AG09319 (cell line): ENCODE data around the gene UBTF.
A peak's percentile ranks its signal among the peaks of the same experiment; 100 is the strongest.

Source experiments
- DNase-seq: peaks from one replicate; pipeline ENCODE4 v3.0.0-alpha.2; 2010; ENCODE audit warnings: low read depth; ENCODE audit errors: extremely low read depth
- TF ChIP-seq, protein P1 (sequence below): IDR thresholded peaks from 2 replicates; pipeline ENCODE4 v1.5.1; 2011; ENCODE audit warnings: low read depth, mild to moderate bottlenecking, inconsistent platforms, low read length, moderate library complexity

UBTF gene

DNA sequence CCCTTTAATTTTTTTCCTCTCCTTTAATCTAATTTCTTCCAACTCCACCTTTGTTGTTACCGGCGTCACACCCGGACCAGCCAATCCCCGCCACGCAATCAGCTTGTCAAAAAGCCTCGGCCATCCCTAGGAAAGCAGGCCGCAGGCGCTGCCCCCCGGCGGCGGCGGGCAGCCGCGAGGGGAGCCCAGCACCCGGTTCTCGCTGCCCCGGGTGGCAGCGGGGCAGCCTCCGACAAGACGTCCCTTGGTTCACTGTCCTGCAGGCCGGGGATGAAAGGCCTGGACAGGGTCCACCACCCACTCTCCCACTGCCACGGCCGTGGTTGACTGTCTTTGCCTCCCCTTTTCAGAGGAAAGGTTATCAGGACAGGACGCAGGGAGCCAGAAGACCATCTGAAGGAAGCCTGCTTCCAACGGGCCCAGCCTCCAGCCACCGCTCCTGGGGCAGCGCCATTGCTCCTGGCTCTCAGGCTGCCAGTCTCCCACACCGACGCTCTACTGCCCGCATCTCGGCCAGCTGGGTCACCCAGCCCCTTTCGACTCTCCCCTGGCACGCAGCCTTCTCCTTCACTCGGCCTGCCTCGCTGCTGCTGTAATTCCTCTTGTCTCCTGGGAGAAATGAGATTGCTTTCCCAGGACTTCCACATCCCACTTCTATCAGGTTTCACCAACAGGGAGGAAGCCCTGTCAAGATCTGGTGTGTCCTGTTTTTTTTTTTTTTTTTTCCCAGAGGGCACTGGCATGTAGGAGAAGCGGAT is 2.8 kb upstream of the UBTF start:
- no peak for DNase-seq
- TF ChIP-seq, protein P1, sequence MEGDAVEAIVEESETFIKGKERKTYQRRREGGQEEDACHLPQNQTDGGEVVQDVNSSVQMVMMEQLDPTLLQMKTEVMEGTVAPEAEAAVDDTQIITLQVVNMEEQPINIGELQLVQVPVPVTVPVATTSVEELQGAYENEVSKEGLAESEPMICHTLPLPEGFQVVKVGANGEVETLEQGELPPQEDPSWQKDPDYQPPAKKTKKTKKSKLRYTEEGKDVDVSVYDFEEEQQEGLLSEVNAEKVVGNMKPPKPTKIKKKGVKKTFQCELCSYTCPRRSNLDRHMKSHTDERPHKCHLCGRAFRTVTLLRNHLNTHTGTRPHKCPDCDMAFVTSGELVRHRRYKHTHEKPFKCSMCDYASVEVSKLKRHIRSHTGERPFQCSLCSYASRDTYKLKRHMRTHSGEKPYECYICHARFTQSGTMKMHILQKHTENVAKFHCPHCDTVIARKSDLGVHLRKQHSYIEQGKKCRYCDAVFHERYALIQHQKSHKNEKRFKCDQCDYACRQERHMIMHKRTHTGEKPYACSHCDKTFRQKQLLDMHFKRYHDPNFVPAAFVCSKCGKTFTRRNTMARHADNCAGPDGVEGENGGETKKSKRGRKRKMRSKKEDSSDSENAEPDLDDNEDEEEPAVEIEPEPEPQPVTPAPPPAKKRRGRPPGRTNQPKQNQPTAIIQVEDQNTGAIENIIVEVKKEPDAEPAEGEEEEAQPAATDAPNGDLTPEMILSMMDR, result peak; percentile 12; the same call in 1 of the 2 replicates

DNA sequence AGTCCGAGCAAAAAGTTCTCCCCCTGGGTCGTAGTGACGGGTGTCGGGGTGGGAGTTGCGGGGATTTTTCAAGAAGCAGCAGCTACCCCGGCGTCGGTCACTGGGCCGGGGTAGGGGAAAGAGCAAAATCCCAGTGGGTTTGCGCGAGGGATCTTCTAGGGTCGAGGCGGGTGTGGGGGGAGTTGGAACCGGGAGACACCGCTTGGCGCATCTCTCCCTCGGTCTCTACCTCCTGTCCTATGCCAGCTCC is 2.3 kb upstream of the UBTF start:
- DNase-seq, result no peak
- TF ChIP-seq, protein P1, result no peak

DNA sequence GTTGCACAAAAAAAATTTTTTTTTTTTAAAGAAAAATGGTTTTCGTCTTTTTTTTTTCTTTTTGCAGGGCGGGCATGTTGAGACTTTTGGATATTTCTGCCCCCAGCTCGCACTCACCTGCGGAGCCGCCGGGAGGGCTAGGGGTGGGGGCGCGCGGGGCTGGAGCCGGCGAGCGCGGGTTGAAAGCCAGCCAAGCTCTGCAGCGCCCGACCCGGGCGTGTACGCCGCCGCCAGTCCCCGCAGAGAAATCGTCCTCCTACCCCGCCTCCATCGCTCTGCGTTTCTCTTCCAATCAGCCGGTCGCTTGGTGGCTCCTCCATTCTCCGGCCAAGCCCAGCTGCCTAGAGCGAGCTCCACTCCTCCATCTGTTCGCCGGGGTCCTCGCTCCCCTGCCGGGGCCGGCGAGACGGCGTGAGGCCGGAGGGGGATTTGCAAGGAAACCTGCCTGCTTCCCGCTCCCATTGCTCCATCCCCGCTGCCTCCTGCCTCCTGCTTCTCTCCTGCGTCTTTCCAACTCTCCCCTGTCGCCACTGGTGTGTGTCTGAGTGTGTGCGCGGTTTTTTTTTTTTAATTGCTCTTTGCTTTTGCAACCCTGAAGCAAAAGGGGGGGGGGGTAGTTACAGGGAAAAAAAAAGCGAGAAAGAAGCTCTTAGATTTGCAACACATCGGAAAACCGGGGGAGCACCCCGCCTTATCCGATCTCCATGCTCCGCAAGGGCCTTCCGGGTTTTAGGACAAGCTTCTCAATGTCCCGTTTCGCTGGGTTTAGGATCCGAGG is 1.8 kb upstream of the UBTF start:
- TF ChIP-seq, protein P1, result no peak
- no peak for DNase-seq

GRCh38 chr17:44220213-44221083 is 973 bp upstream of the UBTF start:
- TF ChIP-seq, protein P1, result no peak
- no peak for DNase-seq

DNA sequence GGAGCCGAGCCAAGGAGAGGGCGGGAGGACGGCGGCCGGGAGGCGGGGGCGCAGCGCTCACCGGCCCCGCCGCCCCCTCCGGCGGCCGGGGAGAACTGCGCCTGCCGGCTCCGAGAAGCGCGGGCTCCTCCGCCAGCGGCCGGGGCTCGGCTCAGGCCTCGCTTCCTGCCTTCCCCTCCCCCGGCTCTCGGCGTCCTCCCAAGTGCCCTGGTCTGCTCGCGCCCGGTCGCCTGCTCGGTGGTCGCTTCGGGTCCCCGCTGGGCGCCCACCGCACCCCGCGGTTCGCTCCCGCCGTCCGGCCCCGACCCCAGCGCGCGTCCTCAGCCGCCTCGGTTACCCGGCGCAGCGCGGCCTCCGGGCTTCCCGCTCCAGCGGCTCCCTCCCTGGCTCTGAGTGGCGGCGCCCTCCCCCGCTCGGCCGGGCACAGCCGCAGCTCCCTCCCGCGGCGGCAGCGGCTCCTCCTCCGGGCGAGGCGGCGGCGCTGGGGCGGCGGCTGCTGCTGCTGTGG is 313 bp downstream of the UBTF start:
- TF ChIP-seq, protein P1, result peak; percentile 8
- no peak for DNase-seq

DNA sequence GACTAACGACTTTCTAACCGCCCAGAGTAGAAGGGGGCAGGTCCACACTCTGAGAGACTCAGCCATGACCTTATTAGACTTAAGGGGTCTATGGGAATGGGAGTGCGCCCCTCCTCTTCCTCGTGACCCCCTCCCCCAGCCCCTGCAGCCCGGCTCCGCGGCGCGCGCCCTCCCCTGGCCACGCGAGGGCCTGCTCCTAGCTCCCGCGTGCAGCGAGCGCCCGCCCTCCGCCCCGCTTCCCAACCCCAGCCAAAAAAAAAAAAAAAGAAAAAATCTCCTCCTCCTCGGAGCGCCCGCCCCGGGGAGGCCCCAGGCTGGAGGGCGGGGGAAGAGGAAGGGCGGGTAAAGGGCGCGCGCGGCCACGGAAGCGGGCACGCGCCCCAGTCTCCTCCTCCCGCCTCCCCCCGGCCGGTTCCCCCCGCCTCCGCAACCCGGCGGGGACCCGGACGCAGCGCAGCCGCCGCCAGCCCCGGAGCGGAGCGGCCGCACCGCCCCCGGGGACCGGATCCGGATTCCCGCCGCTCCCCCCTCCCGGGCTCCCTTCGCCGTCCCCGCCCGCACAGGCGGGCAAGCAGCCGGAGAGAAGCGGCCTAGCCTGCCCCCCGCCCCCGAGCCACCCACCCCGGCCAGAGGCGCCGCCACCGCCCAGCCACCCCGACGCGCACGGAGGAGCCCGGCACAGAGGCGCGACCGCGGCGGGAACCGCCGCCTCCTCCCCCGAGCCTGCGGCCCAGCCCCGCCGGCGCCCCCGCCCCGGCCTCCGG is 949 bp downstream of the UBTF start:
- peak; percentile 78 for DNase-seq
- TF ChIP-seq, protein P1, result peak; percentile 44
